OCI-LY3 (cell line): ENCODE measurements around the gene SELE.

ENCODE experiments used
- EZH2phosphoT487 ChIP-seq: fragments of 200-600 bp; shearing (Covaris generic); IDR thresholded peaks from 2 replicates; pipeline ENCODE4 v1.6.1; 2018; ENCODE audit warnings: antibody characterized with exemption, mixed run types, low read depth
- TF ChIP-seq, protein P1 (sequence below): fragments of 200-600, 300-600 bp; sonication (generic); IDR thresholded peaks from 2 replicates; pipeline ENCODE4 v1.5.1; 2014; ENCODE audit warnings: antibody characterized with exemption, low read length, low read depth

- TF ChIP-seq, protein P1, sequence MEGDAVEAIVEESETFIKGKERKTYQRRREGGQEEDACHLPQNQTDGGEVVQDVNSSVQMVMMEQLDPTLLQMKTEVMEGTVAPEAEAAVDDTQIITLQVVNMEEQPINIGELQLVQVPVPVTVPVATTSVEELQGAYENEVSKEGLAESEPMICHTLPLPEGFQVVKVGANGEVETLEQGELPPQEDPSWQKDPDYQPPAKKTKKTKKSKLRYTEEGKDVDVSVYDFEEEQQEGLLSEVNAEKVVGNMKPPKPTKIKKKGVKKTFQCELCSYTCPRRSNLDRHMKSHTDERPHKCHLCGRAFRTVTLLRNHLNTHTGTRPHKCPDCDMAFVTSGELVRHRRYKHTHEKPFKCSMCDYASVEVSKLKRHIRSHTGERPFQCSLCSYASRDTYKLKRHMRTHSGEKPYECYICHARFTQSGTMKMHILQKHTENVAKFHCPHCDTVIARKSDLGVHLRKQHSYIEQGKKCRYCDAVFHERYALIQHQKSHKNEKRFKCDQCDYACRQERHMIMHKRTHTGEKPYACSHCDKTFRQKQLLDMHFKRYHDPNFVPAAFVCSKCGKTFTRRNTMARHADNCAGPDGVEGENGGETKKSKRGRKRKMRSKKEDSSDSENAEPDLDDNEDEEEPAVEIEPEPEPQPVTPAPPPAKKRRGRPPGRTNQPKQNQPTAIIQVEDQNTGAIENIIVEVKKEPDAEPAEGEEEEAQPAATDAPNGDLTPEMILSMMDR: no peak
- no peak for TF ChIP-seq EZH2phosphoT487
Measured at GRCh38 chr1:169725930-169726329, 7.9 kb downstream of the SELE start.
